DND-41 (cell line): ENCODE results near the gene TMEM63B.

ENCODE experiments used
- ATAC-seq: fragments of 200-7000 bp; cut with Tn5 transposase; 3 replicates; pipeline ENCODE4 v1.9.1; 2021; ENCODE audit warnings: low read depth; ENCODE audit not compliant: insufficient read depth
- DNase-seq: peaks from one replicate; pipeline ENCODE4 v3.0.0-alpha.2; 2020
- H2AFZ ChIP-seq: 2 replicates; pipeline ENCODE4 v1.6.0; 2012; ENCODE audit warnings: low read depth, low read length
- H3K27ac ChIP-seq: 2 replicates; pipeline ENCODE4 v1.5.1; 2012; ENCODE audit warnings: low read length, inconsistent platforms
- H3K27me3 ChIP-seq: fragments of 200-600 bp; sonication (generic); 2 replicates; pipeline ENCODE4 v1.6.0; 2012; ENCODE audit warnings: low read length, mild to moderate bottlenecking, inconsistent platforms; ENCODE audit not compliant: insufficient read depth, poor library complexity
- H3K36me3 ChIP-seq: 2 replicates; pipeline ENCODE4 v1.5.1; 2012; ENCODE audit warnings: low read length, inconsistent platforms; ENCODE audit not compliant: insufficient read depth
- H3K4me1 ChIP-seq: 2 replicates; pipeline ENCODE4 v1.5.1; 2012; ENCODE audit warnings: mild to moderate bottlenecking, low read length; ENCODE audit not compliant: insufficient read depth
- H3K4me2 ChIP-seq: 2 replicates; pipeline ENCODE4 v1.6.0; 2012; ENCODE audit warnings: mild to moderate bottlenecking, moderate library complexity, low read length, inconsistent platforms; ENCODE audit not compliant: insufficient read depth
- H3K4me3 ChIP-seq, 2 experiments: fragments of 200-600 bp in 1 of 2; shearing (Covaris generic) in 1 of 2; 2 replicates each; pipeline ENCODE4 v1.5.1; 2012 to 2016; ENCODE audit warnings: inconsistent platforms in 2 of 2, low read length in 2 of 2, mild to moderate bottlenecking in 2 of 2, low read depth in 1 of 2, moderate library complexity in 1 of 2
- H3K79me2 ChIP-seq: 2 replicates; pipeline ENCODE4 v1.6.0; 2012; ENCODE audit warnings: low read length, inconsistent platforms; ENCODE audit not compliant: insufficient read depth
- H3K9ac ChIP-seq: 2 replicates; pipeline ENCODE4 v1.6.0; 2012; ENCODE audit warnings: low read depth, mild to moderate bottlenecking, inconsistent platforms, low read length, moderate library complexity
- H3K9me3 ChIP-seq: 2 replicates; pipeline ENCODE4 v1.5.1; 2012; ENCODE audit warnings: low read length, moderate library complexity, mild to moderate bottlenecking, inconsistent platforms; ENCODE audit not compliant: insufficient read depth, severe bottlenecking
- H4K20me1 ChIP-seq: 2 replicates; pipeline ENCODE4 v1.6.0; 2012; ENCODE audit warnings: low read length; ENCODE audit not compliant: insufficient read depth
- CTCF ChIP-seq: IDR thresholded peaks from 2 replicates; pipeline ENCODE4 v1.5.1; 2012; ENCODE audit warnings: borderline replicate concordance, low read length, moderate library complexity, mild to moderate bottlenecking; ENCODE audit not compliant: poor library complexity, severe bottlenecking; ENCODE audit errors: extremely low read depth
- EZH2 ChIP-seq: IDR thresholded peaks from 3 replicates; pipeline ENCODE4 v1.6.1; 2012; ENCODE audit warnings: borderline replicate concordance, low read depth, mild to moderate bottlenecking, moderate library complexity, low read length, inconsistent platforms; ENCODE audit not compliant: severe bottlenecking

TMEM63B gene

GRCh38 chr6:44110966-44111365, 16.4 kb upstream of the TMEM63B start:
- ATAC-seq (no peak), DNase-seq (no peak)
- H3K4me1 ChIP-seq = no peaks in the 10 kb centered on the region
- no peak overlapping the region for H3K4me3 ChIP-seq
- H3K9me3 ChIP-seq = no peaks in the 10 kb centered on the region
- no peak overlapping the region for H3K27ac ChIP-seq
- TF ChIP-seq CTCF = no peak
- no peak for TF ChIP-seq EZH2
- no peaks in the 10 kb centered on the region for H3K27me3 ChIP-seq
- H3K36me3 ChIP-seq = peaks cover 90% of the 10 kb centered on the region
- H3K9ac ChIP-seq = no peak overlapping the region
- peaks cover 56% of the 10 kb centered on the region for H4K20me1 ChIP-seq
- H3K79me2 ChIP-seq = peaks cover 10% of the 10 kb centered on the region
- H2AFZ ChIP-seq = no peak overlapping the region
- H3K4me2 ChIP-seq = no peak overlapping the region

- no peak overlapping the region for H3K27ac ChIP-seq
- no peaks in the 10 kb centered on the region for H3K4me1 ChIP-seq
- TF ChIP-seq CTCF (no peak), EZH2 (no peak)
- no peaks in the 10 kb centered on the region for H3K9me3 ChIP-seq
- H3K79me2 ChIP-seq = peaks cover 18% of the 10 kb centered on the region
- ATAC-seq (no peak), DNase-seq (no peak)
- no peak overlapping the region for H3K9ac ChIP-seq
- peaks cover 62% of the 10 kb centered on the region for H4K20me1 ChIP-seq
- no peak overlapping the region for H3K4me3 ChIP-seq
- H3K27me3 ChIP-seq = no peaks in the 10 kb centered on the region
- peaks cover 88% of the 10 kb centered on the region for H3K36me3 ChIP-seq
- no peak overlapping the region for H2AFZ ChIP-seq
- H3K4me2 ChIP-seq = no peak overlapping the region
Observed at GRCh38 chr6:44111434-44112417, 15.6 kb upstream of the TMEM63B start.

- H3K36me3 ChIP-seq = peaks cover 79% of the 10 kb centered on the region
Observed at GRCh38 chr6:44113414-44113813, 13.9 kb upstream of the TMEM63B start.

More at GRCh38 chr6:44113414-44113813, 13.9 kb upstream of the TMEM63B start:
- peaks cover 35% of the 10 kb centered on the region for H3K79me2 ChIP-seq
- H2AFZ ChIP-seq = no peak overlapping the region
- H3K9me3 ChIP-seq = no peaks in the 10 kb centered on the region
- no peak for DNase-seq
- no peak overlapping the region for H3K27ac ChIP-seq
- H3K4me1 ChIP-seq = no peaks in the 10 kb centered on the region
- H3K27me3 ChIP-seq = no peaks in the 10 kb centered on the region
- TF ChIP-seq CTCF = peak; percentile 33
- no peak for TF ChIP-seq EZH2
- no peak overlapping the region for H3K9ac ChIP-seq
- no peak overlapping the region for H3K4me3 ChIP-seq
- 0 out of 3 replicates have a peak, but pooled peaks have one; percentile 40 for ATAC-seq
- H3K4me2 ChIP-seq = no peak overlapping the region
- peaks cover 68% of the 10 kb centered on the region for H4K20me1 ChIP-seq
